Nephron progenitor cell (in vitro differentiated cells): Measurements from ENCODE around the gene NLRP5.

Experiments used
- DNase-seq: peaks from one replicate; pipeline ENCODE4 v3.0.0; 2021
- H3K27ac Mint-ChIP-seq: 2 replicates; pipeline ENCODE4 v1.8.0; 2021; ENCODE audit warnings: mild to moderate bottlenecking, moderate library complexity, mixed read lengths
- H3K27me3 Mint-ChIP-seq: 2 replicates; pipeline ENCODE4 v1.8.0; 2021; ENCODE audit warnings: mild to moderate bottlenecking, low read depth, mixed read lengths; ENCODE audit not compliant: poor library complexity
- H3K36me3 Mint-ChIP-seq: 2 replicates; pipeline ENCODE4 v1.8.0; 2021; ENCODE audit warnings: low read depth, mixed read lengths
- H3K4me1 Mint-ChIP-seq: 2 replicates; pipeline ENCODE4 v1.8.0; 2021; ENCODE audit warnings: mixed read lengths
- H3K4me3 Mint-ChIP-seq: 2 replicates; pipeline ENCODE4 v1.8.0; 2021; ENCODE audit warnings: mild to moderate bottlenecking, moderate library complexity, mixed read lengths
- H3K9me3 Mint-ChIP-seq: 2 replicates; pipeline ENCODE4 v1.8.0; 2021; ENCODE audit warnings: mild to moderate bottlenecking, moderate library complexity, mixed read lengths
- TF ChIP-seq, protein P1 (sequence below): fragments of 200-600 bp; sonication (generic); IDR thresholded peaks from 2 replicates; pipeline ENCODE4 v1.5.0; 2021; ENCODE audit warnings: antibody characterized with exemption

The NLRP5 gene

DNA sequence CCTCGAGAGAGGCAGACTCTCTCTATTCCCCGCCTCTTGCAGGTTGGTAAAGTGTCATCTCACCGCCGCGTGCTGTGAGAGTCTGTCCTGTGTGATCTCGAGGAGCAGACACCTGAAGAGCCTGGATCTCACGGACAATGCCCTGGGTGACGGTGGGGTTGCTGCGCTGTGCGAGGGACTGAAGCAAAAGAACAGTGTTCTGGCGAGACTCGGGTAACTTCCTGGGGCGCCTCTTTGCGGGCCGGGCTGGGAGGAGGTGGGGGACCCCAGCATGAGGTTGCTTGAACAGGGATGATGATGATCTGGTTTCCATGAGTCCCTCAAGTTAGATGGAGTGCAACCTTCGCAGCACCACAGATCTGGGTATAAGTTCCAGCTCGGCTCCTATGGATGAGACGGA lies 67.0 kb downstream of the NLRP5 start:
- TF ChIP-seq, protein P1, sequence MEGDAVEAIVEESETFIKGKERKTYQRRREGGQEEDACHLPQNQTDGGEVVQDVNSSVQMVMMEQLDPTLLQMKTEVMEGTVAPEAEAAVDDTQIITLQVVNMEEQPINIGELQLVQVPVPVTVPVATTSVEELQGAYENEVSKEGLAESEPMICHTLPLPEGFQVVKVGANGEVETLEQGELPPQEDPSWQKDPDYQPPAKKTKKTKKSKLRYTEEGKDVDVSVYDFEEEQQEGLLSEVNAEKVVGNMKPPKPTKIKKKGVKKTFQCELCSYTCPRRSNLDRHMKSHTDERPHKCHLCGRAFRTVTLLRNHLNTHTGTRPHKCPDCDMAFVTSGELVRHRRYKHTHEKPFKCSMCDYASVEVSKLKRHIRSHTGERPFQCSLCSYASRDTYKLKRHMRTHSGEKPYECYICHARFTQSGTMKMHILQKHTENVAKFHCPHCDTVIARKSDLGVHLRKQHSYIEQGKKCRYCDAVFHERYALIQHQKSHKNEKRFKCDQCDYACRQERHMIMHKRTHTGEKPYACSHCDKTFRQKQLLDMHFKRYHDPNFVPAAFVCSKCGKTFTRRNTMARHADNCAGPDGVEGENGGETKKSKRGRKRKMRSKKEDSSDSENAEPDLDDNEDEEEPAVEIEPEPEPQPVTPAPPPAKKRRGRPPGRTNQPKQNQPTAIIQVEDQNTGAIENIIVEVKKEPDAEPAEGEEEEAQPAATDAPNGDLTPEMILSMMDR: no peak
- Mint-ChIP-seq H3K4me1 (no peaks in the 10 kb centered on the region), H3K9me3 (peaks cover 85% of the 10 kb centered on the region), H3K4me3 (no peak overlapping the region), H3K36me3 (no peaks in the 10 kb centered on the region), H3K27ac (no peak overlapping the region), H3K27me3 (peaks cover 7% of the 10 kb centered on the region)
- DNase-seq: no peak

GRCh38 chr19:56066152-56067023 lies 79.8 kb downstream of the NLRP5 start:
- TF ChIP-seq, protein P1: peak; percentile 86
- H3K27ac Mint-ChIP-seq: no peak overlapping the region
- no peaks in the 10 kb centered on the region for H3K4me1 Mint-ChIP-seq
- peaks cover 39% of the 10 kb centered on the region for H3K27me3 Mint-ChIP-seq
- peaks cover 34% of the 10 kb centered on the region for H3K9me3 Mint-ChIP-seq
- peak; percentile 84 for DNase-seq
- peak overlapping the region; percentile 40 for H3K4me3 Mint-ChIP-seq
- no peaks in the 10 kb centered on the region for H3K36me3 Mint-ChIP-seq

DNA sequence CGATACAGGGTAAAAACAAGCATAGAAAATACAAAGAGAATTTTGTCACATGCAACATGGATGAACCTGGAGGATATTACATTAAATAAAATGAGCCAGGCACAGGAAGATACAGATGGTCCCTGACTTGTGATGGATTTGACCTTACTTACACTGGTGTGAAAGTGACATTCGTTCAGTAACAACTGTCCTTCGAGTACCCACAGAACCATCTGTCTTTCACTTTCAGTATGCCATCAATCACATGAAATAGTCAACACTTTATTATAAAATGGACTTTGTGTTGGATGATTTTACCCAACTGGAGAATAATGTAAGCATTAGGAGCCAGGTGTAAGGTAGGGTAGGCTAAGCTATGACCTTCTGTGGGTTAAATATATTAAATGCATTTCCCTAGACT lies 83.1 kb downstream of the NLRP5 start:
- Mint-ChIP-seq H3K9me3 (peaks cover 18% of the 10 kb centered on the region), H3K36me3 (no peaks in the 10 kb centered on the region), H3K27ac (no peak overlapping the region), H3K4me1 (no peaks in the 10 kb centered on the region), H3K27me3 (peaks cover 29% of the 10 kb centered on the region), H3K4me3 (no peak overlapping the region)
- no peak for DNase-seq
- TF ChIP-seq, protein P1: no peak

GRCh38 chr19:56071151-56071550 lies 84.6 kb downstream of the NLRP5 start:
- DNase-seq: no peak
- Mint-ChIP-seq H3K36me3 (no peaks in the 10 kb centered on the region), H3K4me3 (no peak overlapping the region), H3K27ac (no peak overlapping the region), H3K4me1 (no peaks in the 10 kb centered on the region), H3K9me3 (peaks cover 15% of the 10 kb centered on the region), H3K27me3 (peaks cover 24% of the 10 kb centered on the region)
- TF ChIP-seq, protein P1: no peak

- H3K4me1 Mint-ChIP-seq: peaks cover 9% of the 10 kb centered on the region
- DNase-seq: peak; percentile 71
- no peak overlapping the region for H3K27ac Mint-ChIP-seq
- TF ChIP-seq, protein P1: peak; percentile 71
- peaks cover 12% of the 10 kb centered on the region for H3K9me3 Mint-ChIP-seq
- H3K4me3 Mint-ChIP-seq: no peak overlapping the region
- no peaks in the 10 kb centered on the region for H3K36me3 Mint-ChIP-seq
- H3K27me3 Mint-ChIP-seq: peaks cover 14% of the 10 kb centered on the region
Observed at GRCh38 chr19:56076498-56076897, 89.9 kb downstream of the NLRP5 start.

DNA sequence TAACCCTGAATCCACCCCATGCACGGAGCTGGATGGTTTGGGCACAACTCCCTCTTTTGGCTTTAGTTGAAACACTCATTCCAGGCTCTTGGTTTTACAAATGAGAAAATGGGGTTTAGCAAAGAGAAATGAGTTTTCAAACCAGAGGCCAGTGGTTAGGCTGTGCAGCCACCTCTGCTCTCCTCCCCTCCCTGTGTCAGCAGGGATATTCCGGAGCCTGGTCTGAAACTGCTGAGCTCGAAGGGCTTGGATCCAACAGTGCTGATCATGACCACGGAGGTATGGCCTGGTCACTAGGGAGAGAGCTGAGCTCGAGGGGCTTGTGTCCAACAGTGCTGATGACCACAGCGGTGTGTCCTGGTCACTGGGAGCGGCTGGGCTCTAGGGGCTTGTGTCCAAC lies 93.0 kb downstream of the NLRP5 start:
- H3K36me3 Mint-ChIP-seq: no peaks in the 10 kb centered on the region

More for the DNA sequence above, 93.0 kb downstream of the NLRP5 start:
- H3K27ac Mint-ChIP-seq: no peak overlapping the region
- no peak for DNase-seq
- H3K27me3 Mint-ChIP-seq: peaks cover 20% of the 10 kb centered on the region
- peaks cover 12% of the 10 kb centered on the region for H3K4me1 Mint-ChIP-seq
- peaks cover 2% of the 10 kb centered on the region for H3K9me3 Mint-ChIP-seq
- H3K4me3 Mint-ChIP-seq: no peak overlapping the region
- TF ChIP-seq, protein P1: no peak
